ENCODE results near the gene ALDH16A1. TPM values are rescaled to one million over a fixed set of nuclear protein-coding genes. Genes with fewer than 3 reads are reported as not detected.

The ALDH16A1 gene
- total and polyA plus RNA-seq, 2 of the 8 experiments (the other 6 are each of a cell fraction or from before 2014, with no cell fraction given) = 30.5 to 34.3 TPM

GRCh38 chr19:49514151-49514550 is 61.1 kb downstream of the ALDH16A1 start (continued):
- no peak for TF ChIP-seq TAF7 (optimal IDR thresholded peaks at IDR 0.05; ENCODE audit: borderline replicate concordance, low read depth, low read length)
- no peak for TF ChIP-seq RFX5 (IDR thresholded peaks at IDR 0.05; ENCODE audit: borderline replicate concordance, low read depth, low read length)
- TF ChIP-seq ATF3 (IDR thresholded peaks at IDR 0.05; ENCODE audit: insufficient read depth, low read depth, low read length) = no peak

All from H1 (cell line).